ENCODE data around the gene FAM124A.

Gene FAM124A

DNA sequence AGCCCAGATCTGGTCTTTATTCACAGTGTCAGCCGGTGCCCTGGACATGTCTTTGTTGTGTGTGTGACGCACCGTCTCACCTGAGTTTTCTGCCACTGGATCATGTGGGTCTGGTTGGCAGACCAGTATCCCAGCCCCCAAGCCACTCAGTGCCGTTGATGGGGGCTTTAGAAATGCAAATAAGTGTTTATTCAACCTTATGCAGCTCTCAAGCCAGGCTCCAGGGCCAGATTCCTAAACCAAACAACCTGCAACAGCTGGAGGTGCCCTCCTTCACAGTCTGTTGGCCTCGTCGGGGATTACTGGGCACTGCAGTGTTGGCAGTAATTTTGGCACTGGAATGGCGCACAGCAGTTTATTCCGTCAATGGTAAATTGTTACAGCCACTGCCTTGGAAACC is 21.6 kb downstream of the FAM124A start:
- DNase-seq (ENCODE audit: low spot score), result no peak

DNA sequence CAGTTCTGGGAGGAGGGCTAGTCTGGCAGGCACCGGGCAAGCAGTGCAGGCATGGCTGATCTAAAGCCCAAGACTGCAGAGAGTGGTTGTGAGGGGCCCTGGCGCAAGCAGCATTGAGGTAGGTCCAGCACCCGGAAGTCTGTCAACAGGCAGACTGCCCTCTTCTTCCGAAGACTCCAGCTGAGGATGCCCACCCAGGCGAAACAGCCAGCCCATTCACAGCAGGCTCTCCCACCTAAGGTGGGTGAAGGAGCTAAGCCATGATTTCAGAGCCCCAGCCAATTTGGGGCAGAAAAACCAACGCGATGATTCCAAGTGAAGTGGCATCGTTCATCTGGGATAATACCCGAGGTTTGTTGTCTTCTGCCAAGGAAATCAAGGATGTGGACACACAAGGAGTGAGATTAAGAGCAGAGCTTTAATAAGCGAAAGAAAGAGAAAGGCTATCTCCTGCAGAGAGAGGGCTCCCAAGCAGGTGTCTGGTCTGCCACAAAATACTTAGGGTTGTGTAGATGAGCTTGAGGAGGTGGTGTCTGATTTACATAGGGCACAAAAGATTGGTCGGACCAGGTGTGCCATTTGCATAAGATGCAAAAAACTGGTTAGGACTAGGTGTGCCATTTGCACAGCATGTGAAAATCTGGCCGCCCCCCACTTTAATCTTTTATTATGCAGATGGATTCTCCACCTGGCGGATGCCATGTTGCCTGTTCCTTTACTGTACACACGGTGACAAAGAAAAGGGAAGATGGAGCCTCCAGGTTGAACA is 22.6 kb downstream of the FAM124A start:
- DNase-seq (ENCODE audit: low spot score), result no peak

DNA sequence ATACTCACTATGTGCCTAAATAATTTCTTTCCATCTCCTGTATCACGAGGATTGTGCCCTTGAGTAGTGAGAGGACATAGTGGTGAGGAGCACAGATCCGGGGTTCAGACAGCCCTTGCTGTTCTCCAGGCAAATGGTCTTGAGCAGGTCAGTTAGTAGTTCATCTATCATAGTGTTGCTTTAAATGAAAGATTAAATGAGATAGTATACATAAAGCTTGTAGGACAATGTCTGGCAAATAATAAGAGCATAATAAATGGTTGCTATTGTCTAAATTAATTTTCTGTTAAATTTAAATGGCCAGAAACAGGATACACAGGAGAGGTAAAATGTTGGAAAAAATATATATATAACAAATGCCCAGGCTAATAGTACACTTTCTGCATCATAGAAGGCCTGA is 23.4 kb downstream of the FAM124A start:
- DNase-seq (ENCODE audit: low spot score), result no peak

DNA sequence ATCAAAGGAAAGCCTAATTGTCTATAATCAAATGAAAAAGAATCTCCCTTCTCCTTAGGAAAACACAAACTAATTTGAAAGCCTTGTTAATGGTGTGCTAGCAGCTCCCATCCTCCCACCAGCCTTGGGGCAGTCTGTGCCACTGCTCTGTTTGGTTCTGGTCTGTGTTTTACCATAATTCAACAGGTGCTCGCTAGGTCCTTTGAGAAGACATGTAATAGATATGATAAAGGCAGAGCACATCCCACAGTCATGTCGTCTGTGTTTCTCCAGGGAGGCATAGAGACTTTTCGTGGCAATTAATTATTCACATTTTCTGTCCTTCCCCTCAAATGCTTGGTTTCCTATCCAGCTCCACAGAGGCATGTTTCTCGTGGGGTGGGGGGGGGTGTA is 23.8 kb downstream of the FAM124A start:
- no peak for DNase-seq (ENCODE audit: low spot score)

DNA sequence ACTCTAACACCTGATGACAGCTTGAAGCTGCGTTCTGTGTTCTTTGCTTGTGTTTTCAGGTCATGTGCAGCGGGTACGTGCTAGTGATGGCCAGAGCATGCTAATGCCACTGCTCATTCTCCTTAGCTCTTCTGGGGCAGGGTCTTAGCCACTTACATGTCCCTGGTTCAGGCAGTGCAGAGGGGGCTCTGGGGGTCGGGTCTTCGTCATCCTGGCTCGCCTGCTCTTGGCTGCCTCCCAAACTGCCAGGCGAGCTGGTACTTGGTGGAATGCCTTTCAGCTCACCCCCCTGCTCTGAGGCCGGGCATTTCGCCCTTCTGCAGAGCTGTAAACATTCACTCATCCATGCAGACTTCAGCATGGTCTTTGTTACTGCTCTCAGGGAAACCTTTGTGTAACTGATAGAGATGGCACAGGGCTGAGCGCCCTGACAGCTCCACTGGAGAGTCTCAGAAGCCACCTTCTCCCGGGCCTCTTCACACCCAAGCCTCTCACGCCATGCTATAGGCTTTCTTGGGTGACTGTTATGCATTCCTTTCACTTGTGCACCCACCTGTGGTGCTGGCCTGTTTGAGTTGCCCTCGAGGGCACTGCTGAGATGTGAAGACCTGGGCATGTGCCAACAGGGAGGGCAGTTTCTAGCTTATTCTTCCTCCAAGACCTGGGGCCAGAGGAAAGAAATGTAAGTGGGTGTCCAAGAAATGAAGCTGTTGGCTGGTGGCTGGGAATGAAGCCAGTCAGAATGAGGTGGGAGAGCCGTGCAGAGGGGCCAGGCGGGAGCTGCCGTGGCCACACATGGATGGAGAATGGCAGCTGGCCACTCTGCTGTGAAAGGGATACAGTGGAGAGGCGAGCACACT is 24.4 kb downstream of the FAM124A start:
- DNase-seq (ENCODE audit: low spot score), result no peak

DNA sequence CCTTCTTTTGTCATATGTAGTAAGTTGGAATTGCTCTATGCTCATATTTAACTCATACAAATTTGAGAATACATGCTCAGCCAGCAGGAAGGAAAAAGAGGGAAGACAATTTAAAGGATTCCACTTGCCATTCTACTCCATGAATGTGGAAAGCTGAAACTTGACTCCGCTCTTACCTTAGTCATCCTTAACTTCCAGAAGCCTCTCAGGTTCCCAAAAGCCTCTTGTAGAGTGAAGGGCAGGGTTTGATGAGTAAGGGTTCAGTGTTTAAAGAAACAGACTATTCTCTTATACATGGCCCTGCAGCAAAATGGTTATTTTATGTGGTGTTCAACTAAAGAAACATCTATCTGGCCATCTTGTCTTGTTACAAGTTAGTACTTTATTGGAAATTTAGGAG is 27.1 kb downstream of the FAM124A start:
- peak; percentile 41 for DNase-seq (ENCODE audit: low spot score)

DNA sequence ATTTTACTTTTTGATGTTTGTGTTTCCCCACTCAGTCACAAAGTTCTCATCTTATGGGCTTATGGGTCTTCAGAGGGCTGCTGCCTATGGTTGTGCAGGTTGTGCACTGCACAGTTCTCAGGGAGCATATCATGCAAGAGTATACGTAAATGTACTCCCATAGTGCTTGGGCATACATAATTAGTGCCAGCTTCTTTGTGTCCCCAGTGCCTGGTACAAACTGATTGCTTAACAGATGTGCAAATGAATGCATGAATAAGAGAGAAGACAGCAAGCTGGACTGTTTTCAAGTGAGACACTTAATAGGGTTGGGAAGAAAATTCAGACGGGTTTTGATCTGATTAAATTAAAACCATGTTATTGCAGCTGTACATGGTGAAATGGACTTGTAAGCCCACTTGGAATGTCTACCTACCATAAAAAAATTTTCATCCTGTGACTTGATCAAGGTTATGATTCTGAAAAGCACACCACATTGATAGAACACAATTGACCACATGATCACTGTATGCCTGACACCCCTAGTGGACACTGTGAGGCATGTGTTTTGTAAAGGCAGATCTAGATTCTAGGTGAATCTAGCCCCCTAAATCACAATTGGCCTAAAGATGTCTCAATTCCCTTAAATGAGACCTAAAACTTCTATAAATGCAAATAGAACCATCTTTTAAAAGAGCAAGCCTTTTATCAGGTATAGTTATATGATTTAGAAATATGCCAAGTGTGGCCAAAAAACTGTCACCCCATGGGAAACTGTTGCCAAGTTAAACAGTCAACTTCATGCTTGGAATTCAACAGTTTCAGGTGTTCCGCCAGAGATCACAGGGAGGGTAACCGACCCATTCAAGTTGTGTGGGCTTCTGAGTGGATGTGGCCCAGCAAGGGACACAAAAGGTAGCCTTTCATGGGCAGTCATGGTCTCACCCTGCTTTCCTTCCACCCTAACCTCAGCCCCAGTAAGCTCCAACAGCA is 27.9 kb downstream of the FAM124A start:
- peak; percentile 52 for DNase-seq (ENCODE audit: low spot score)

DNA sequence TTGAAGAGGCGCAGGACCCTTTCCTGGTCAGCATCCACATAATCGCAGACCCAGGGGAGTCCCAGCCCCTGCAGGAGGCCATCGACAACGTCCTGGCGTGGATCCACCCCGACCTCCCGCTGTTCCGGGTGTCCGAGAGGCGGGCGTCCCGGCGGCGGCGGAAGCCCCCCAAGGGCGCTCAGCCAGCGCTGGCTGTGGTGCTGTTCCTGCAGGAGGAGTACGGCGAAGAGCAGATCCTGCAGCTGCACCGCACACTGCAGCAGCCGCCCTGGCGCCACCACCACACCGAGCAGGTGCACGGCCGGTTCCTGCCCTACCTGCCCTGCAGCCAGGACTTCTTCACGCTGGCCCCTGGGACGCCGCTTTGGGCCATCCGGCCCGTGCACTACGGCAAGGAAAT is 29.3 kb downstream of the FAM124A start:
- no peak for DNase-seq (ENCODE audit: low spot score)

DNA sequence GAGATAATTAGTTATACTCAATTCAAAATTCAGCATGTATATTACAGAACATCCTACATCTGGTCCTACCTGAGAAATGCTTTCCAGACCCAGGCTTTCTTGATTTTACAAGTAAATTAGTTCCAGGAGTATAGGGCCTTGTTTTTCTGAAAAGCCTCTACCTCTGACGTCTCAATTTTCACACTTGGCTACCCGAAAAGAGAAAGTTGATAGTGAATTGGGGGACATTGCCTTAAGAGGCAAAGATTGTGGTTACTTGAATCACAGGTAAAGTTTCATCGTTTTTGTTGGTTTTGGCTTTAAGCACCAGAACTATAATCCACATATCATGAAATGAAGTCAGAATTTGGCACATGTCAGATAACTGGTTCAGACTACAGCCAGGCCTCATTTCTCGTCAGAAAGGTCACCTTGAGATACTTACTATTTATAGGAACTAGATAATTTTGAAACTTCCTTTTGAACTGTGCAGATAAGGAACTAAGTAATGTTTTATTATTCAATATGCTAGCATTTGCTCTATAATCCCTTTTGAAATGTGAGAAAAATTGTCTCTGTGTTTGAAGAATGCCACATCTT is 30.8 kb downstream of the FAM124A start:
- no peak for DNase-seq (ENCODE audit: low spot score)

DNA sequence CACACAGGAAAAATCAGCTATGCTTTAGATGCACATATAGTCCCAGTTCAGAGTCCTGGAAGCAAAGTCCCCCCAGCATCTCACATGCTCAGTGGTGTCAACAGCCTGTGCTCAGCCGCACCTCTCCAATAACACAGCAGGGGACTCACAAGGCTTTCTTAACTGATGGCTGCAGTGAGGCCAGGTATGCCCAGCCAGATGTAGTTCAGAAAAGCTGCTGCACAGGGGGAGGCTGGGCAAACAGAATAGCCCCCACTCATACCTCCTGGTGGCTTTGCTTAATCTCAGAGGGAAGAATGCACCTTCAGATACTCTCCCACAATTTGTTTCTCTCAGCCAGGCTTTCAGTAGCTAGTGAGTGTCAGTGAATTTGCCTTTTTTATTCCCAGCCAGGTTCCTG is 33.4 kb downstream of the FAM124A start:
- no peak for DNase-seq (ENCODE audit: low spot score)

DNA sequence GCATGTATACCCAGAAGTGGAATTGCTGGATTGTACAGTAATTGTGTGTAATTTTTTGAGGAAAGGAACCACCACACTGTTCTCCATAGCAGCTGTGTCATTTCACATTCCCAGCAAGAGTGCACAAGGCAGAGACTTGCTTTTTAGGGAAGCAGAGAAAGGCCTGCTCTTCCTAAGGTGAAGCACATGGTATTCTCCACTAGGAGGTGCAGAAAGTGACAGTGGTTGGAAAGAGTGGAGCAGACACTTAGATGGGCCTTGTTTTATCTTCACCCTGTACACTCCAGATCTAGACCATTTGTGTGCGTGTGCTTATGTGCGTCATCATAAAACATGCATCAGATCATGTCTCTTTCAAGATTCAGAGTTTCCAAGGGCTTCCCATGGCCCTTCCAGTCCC is 35.0 kb downstream of the FAM124A start:
- DNase-seq (ENCODE audit: low spot score), result no peak

DNA sequence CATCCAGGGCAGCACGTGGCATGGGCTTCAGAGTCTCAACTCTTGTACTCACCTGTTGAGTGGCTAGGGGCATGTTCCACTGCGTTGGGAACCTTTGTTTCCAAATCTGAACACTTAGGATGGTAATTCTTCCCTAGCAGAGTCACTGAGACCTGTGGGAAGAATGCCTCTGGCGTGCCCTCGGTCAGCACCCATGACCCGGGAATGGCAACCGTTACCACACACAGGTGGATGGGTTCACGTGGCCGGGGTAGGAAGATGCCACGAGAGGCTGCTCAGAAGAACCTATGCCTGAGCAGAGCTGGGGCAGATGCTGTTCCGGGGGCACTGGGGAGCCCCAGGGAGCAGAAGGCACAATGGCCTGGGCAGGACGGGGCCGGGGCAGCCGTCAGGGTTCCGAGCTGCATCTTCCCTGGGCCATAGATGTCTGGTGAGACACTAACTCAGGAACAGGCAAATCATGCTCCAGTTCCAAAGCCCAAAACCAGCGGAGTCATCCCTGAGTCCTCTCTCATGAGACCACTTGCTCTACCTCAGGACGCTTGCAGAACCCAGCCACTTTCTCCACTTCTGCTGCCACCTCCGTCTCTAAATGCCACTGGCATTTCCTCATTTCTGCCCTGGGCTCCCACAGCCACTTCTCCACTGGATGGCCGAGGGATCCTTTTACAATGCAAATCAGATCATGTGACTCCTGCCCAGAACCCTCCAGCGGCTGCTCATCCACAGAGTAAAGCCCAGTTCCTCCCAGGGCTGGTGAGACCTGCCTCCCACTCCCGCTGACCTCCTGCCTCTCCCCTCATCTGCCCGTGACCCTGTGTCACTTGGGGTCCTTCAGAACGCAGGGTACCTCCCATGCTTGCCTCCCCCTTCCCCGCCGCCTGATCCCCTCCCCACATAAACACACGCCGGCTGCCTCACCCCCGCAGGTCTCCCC is 36.7 kb downstream of the FAM124A start:
- no peak for DNase-seq (ENCODE audit: low spot score)

DNA sequence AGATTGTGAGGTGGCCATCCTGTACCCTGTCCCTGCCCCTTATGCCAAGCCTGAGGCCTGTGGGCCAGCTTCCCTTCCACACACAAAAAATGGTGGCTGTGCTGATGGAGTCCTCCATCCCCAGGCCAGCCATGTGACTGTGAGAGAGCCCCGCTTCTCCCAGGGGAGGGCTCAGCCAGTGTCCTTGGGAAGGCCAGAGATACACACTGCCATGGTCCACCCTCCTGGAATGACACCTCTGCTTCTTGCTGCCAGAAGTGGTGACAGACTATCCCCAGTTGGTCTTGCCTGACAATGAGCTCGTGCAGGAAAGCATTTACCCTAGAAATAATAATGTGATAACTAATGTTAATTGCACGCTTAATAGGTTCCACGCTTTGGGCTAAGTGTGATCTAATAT is 38.0 kb downstream of the FAM124A start:
- DNase-seq (ENCODE audit: low spot score), result no peak

DNA sequence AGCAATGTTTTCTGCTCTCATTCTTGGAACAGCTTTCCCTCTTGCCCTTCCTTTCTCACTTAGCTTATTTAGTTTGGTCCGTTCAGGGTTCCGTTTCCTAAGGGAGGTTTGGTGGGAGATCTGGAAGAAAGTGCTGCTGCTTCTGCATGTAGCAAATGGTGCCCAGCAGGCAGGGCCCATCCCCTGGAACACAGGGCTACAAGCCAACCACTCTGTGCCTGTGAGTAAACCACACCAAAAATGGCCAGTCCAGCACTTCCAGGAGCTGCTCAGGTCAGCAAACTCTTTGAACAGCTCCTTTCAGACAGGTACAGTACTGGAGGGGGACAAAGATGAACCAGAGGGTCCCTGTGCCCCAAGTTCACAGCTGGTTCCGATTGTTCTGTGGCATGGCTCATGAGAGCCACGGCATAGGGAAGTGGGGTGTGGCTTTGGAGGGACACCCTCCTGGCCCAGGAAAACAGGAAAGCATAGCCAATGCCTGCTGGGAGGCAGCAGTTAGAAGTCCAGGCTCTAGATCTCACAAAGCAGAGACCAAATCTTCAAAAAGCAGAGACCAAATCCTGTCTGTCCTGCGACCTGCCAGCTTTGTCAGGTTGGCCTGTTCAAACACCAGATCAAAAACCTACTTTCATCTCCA is 39.5 kb downstream of the FAM124A start:
- DNase-seq (ENCODE audit: low spot score), result no peak

DNA sequence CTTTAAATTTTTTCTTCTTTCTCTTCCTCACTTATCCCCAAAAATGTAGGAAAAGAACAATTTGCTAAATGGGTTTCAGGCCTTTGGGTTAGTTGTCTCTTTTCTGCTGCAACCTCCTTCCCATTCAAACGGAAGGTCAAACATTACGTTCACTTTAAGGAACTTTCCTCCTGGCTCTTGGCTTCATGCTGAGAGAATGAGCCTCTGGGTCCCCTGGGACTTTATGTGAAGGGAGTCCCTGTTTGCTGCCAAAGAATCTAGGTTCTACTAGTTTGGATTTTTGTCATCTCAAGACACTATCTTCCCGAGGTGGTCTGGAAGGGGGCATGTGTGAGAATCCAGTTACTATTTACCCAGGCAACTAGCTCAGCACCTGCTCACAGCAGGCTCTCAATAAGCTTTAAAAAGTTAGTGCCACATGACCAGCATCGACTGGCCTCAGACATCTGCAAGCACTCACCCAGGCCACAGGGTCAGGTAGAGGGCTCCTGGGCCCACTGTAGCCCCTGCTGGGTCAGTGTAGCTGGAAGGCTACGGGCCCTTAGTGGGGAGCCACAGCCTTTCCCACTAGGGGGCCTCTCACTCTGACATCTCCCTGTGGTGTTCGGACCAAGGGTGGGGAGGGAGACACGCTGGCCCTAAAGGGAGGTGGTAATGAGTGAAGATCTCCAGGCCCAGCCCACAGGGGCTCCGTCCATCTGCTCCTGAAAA is 40.5 kb downstream of the FAM124A start:
- no peak for DNase-seq (ENCODE audit: low spot score)

DNA sequence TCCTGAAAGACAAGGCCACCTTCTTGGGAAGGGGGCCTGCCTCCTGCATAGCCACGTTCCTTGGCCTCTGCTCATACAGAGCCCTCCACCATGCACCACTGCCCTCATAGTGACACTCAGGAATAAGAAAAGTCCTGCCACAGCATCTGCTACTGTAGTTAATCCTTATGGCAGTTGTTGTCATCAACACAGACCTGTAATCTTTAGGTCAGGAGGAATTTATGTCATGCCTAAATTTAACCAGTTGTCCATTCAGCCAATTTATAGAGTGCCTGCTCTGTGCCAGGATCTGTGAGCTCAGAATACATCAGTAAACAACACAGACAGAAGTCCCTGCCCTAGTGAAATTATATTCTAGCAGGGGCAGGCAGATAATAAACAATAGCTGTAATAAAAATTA is 44.4 kb downstream of the FAM124A start:
- no peak for DNase-seq (ENCODE audit: low spot score)

DNA sequence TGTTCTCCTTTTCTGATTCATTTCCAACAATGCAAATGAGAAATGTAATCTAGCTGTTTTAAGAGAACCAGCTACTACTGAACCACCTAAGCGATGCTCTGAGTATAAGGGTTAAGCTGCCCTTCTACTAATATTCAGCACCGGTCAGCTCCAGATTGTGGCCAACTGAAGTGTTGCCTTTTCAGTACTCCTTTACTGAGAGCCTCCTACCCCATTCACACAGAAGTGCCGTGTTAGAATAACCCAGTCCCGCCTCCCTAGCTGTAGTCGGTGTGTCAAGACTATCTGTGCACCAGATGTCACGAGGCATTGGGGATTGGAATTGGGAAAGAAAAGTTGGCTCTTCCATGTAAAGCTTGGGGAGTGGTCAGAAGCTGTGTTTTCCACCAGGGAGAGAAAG is 45.4 kb downstream of the FAM124A start:
- no peak for DNase-seq (ENCODE audit: low spot score)

DNA sequence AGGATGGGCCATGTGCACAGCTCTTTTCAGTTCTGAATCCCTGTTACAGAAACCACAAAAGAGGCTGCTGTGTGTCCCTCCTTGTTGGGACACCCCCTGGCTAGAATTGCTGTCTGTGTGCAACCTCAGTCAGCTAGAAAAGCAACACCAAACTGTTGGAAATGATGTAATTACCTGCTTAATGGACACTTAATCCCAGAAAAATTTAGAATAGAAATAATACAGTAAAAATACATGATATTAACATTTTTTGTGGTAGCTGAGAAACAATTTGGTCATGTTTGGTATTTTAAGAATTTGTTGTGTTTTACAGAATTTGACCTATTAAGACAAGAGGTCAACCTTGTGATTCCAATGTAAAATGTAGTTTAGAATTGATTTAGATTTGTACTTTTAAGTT is 46.8 kb downstream of the FAM124A start:
- DNase-seq (ENCODE audit: low spot score), result peak; percentile 47

DNA sequence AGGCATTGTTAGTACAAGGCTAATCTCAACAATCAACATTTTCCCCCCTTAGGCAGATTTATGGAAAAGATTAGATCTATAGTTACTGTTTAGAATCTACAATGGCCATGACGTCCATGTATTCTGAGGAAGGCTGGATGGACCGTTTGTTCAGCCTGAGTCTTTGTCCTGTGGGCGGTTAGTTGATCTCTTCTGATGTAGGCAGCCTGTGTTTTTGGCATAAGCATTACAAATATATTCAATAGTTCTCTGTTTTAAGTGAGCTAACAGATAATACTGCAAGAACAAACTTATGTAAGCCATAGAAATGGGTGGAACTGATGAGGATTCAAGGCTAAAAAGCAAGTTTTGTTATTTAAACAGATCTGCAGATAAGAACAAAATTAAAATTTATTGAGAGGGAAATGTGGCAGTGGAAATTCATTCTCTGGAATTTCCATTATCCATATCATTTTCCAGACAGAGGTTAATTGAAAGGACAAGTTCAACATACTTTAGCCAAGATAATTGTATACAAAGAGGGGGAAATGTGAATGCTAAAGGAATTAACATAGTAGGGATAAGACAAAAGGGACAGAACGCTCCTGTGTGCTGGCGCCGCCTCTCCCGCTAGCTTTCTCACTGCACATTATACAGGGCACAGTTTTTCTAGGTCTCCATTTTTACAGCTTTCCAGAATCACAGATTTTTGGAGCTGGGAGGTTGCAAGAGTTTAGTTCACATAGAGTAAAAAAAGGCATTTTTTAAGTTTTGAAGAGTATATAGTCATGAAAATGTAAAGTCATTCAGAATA is 48.6 kb downstream of the FAM124A start:
- no peak for DNase-seq (ENCODE audit: low spot score)

Measured in AG08396 (cell line).